HG03575 (cell line): ENCODE results near the gene RASGRP4.

ENCODE experiments used
- ATAC-seq: cut with Tn5 transposase; IDR thresholded peaks from one replicate; pipeline ENCODE4 v1.9.1; 2021; ENCODE audit not compliant: unreplicated experiment, insufficient number of reproducible peaks, low FRiP score; ENCODE audit errors: extremely low read depth

The RASGRP4 gene

DNA sequence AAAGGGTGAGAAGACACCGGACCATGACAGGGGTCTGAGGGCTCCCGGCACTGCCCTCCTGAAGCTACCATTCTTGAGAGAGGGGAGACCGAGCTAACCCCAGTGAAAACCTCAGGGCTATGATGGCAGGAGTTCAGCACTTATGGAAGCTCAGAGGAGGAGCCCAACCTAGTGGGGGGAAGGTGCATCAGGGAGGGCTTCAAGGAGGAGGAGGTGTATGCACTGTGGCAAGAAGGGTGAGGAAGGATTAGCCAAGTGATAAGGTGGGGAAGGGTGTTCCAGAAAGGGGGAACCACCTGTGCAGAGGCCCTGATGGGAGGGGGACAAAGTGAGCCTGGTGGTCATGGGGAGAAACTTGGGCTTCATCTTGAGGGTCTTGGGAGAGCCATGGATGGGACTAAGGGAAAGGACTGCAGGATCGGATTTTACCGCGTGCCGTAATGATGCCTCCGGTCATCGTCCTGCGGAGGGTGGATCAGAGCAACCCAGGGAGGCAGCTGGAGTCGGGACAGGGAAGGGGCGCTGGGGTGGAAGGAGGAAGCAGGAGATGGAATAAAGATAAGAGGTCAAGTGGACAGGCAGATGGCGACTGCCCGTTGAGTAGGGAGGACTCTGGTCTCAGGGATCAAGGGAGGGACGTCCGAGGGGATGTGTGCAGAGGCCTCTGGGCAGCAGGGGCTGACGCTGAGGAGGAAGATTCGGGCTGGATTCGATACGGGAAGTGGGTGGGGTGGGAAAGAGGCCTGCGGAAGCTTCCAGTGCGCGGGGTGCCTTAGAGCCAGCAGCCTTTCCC lies 65.0 kb downstream of the RASGRP4 start:
- ATAC-seq = no peak

- ATAC-seq = no peak
Observed at GRCh38 chr19:38360351-38360750, 65.7 kb downstream of the RASGRP4 start.

DNA sequence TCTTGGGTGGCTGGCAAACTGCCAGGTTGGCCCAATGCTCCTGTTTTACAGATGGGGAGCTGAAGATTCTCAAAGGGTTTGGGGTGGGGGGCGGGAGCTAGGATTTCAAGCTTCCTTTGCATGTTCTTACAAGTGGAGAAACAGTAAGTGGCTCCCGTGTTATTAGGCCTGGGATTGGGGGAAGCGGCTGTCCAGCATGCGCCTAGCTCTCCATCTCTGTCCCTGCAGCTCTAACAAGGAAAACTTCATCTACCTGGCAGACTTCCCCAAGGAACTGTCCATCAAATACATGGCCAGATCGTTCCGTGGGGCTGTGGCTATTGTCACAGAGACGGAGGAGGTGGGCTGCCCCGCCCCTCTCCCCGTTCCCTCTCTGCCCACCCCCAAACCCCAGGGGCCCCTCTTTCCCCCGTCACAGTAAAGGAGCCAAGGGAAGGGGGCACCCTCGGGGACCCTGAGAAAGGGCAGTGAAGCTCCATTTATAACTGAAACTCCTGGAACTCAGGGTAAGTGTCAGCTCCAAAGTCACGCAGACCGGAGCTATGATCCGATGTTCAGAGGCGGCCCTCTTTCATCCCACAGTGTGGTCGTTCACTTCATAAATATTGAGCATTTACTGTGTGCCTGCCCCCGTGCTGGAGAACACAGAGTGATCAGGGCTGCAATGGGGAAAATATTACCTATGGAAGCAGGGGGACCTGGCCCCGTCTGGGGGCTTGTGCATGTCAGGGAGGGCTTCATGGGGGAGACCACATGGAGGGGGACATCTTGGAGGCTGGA lies 66.6 kb downstream of the RASGRP4 start:
- no peak for ATAC-seq
